GM21381 (cell line): ENCODE data around the gene OCIAD1.
"Not testable (repeated sequence)": the region's sequence is repeated elsewhere in the genome, so short reads cannot be mapped to it uniquely, and the experiment has no call there.

Experiments used
- ATAC-seq: cut with Tn5 transposase; IDR thresholded peaks from one replicate; pipeline ENCODE4 v1.9.1; 2021; ENCODE audit warnings: mild to moderate bottlenecking, moderate library complexity; ENCODE audit not compliant: unreplicated experiment

The OCIAD1 gene

DNA sequence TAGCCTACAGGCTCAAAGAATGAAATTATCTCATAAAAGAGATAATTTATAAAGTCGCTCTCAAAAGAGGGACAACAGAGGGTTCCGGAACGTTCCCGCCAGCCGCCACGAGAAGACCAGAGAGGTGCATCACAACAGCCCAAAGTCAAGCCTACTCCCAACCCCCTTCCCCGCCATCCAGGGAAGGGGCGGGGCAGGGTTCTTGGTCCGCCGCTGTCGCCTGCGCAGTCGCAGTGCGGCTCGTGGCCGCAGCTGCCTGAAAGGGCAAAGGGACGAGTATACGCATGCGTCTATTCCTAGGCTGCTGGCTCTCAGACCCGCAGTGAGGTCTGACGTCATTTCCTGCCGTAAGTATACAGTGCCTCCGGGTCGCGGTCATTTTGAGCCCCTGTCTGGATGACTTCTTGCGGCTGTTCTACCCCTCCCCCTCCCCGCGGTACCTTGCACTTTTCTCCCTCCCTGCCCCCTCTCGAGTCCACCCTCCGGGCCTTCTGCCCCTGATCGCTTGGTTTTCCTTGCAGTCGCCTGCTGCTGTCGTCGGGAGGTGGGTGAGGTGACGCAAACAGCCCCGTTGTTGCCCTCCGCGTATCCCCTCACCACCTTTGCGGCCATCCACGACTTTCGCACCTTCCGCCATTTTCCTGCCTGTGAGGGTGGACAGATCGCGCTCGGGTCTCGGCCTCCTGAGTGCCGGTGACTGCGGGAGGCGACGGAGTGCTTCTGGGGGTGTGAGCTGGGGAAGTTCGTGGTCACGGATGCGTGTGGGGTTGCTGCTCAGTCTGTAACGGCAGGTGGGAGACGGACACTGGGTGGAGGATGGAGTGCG is at the start of gene OCIAD1:
OCIAD1 (plus strand) TSS at position 383 of the 826 bp plus-strand sequence. CDS start 1,537 bp downstream, outside the sequence.
- ATAC-seq, result peak; percentile 99

DNA sequence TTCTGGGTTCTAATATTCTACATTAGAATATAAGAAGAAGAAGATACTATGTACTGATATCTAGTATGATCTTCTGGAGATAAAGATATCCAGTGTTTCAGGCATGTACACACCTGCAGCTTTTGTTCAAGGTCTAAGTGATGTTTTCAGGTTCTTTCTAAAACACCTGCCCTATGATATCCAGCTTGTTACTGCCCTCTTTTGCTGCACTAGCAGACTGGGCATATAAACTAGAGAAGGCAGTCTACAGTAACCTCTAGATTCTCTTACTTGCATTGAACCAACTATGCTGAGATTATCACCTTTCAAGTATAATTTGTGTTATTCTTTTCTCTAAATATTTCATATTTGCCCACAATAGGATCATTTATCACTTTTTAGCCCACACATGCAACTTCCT is 48.9 kb upstream of the OCIAD1 start:
- no peak for ATAC-seq

DNA sequence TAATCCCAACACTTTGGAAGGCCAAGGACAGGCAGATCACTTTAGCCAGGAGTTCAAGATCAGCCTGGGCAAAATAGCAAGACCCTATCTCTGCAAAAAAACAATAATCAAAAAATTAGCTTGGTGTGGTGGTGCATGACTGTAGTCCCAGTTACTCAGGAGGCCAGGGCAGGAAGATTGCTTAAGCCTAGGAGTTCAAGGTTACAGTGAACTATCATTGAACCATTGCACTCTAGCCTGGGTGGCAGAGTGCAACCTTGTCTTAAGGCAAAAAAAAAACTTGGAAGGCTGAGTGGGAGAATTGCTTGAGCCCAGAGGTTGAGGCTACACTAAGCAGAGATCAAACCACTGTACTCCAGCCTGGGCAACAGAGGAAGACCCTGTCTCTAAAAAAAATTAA is 45.6 kb upstream of the OCIAD1 start:
- no peak for ATAC-seq

DNA sequence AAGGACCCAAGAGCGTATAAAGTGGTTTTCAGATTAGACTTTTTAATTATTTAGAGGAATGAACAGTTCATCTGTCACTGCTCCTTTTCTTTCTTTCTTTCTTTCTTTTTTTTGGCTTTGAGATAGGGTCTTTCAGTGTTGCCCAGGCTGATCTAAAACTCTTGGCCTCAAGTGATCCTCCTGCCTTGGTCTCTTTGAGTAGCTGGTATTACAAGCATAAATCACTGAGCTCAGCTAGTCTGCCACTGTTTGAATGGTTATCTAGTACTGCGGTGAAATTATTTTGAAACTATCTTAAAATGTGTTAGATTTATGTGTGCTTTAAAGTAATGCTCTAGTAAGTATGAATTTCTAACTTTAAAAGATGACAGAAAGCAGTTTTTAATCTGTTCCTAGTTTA is 44.3 kb upstream of the OCIAD1 start:
- ATAC-seq, result no peak

DNA sequence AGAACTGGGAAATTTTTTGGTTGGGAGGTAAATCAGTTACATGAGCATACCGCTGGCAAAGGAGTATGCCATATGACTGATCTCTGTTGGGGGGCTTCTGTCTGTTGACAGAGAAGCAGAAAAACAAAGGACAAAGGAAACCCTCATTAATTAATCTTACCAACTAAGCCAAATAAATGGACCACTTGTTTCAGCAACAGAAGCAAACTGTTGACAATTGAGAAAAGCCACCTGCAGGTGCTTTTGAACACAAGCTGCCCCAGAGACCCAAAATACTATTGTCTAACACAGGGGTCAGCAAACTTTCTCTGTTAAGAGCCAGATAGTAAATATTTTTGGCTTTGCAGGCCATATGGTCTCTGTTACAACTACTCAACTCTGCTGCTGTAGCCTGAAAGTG is 43.8 kb upstream of the OCIAD1 start:
- ATAC-seq, result no peak

GRCh38 chr4:48790561-48790960 is 40.3 kb upstream of the OCIAD1 start:
- no peak for ATAC-seq

GRCh38 chr4:48791313-48791712 is 39.6 kb upstream of the OCIAD1 start:
- ATAC-seq, result no peak

DNA sequence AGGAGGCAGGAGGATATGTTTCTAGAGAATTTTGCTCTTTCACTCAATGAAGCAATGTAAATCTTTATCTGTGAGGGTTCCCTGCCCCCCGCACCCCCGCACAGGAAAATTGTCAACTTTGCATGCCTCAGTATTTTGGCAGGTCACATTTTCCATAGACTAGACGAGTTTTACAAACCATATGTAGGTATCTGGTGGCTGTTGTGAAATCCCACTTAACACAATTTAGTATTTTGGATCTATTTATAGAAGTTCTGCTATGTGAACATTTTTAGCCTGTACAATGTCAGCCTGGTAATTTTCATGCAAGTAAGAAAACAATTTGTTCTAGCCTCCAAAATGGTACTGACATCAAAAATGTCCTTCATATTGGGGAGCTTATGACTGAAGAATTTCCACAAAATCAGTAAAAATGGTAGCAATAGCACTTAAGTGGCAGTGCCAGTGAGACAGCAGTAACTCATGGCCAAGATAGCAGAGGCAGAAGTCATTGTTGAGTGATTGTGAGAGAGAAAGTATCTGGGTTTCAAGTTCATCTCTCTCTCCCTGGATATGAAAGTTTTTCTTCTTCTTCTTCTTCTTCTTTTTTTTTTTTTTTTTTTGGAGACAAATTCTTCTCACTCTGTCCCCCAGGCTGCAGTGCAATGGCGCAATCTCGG is 38.4 kb upstream of the OCIAD1 start:
- ATAC-seq, result no peak

DNA sequence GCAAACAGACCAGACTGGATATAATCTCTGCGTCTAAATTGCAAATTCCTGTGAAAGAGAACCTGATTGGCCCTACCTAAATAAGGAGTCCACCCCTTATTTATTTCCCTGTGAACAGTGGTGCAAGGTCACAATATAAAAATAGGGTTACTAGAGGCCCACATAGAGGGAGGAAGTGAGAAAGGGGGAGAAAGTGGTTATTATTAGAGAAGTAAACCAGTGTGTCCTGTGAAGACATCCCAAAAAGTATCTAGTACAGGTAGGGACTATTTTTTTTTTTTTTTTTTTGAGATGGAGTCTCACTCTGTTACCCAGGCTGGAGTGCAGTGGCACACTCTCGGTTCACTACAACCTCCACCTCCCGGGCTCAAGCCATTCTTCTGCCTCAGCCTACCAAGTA is 35.8 kb upstream of the OCIAD1 start:
- ATAC-seq, result no peak

GRCh38 chr4:48796191-48796926 is 34.5 kb upstream of the OCIAD1 start:
- no peak for ATAC-seq

DNA sequence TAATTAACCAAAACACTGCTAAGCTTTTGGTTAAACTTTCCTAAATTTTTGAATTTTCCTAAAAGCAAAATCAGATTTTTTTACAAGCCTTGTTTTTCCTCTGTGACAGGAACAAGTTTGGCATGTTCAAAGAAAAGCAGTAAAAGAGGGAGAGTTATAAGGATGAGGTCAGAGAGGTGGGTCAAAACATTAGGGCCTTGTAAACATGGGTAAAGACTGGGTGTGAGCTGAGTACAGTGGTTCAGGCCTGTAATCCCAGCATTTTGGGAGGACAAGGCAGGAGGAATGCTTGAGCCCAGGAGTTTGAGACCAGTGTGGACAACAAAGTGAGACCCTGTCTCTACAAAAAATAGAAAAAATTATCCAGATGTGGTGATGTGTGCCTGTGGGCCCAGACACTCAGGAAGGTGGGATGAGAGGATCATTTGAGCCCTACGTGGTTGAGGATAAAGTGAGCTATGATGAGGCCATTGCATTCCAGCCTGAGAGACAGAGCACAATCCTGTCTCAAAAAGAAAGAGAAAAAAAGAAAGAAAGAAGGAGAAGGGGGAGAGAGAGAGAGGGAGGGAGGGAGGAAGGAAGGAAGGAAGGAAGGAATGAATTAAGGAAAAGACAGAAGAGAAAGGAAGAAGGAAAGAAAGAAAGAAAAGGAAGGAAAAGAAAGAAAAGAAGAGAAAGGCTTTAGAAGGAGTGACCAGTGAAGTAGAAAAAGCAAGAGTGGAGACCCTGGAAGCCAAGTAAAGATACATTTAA is 33.8 kb upstream of the OCIAD1 start:
- ATAC-seq, result no peak

DNA sequence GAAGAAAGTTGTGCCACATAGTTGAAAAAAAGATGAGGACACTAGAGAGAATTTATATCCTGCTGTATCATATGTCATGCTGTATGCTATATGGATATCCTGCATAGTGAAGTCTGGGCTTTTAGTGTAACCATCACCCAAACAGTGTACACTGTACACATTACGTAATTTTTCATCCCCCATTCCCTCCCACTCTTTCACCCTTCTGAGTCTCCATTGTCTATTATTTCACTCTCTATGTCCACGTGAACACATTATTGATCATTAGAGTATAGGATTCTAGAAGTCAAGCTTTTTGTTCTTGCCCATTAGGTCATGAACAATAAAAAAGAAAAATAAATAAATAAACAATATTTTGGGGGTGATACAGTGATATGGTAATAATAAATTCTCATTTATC is 32.8 kb upstream of the OCIAD1 start:
- no peak for ATAC-seq

DNA sequence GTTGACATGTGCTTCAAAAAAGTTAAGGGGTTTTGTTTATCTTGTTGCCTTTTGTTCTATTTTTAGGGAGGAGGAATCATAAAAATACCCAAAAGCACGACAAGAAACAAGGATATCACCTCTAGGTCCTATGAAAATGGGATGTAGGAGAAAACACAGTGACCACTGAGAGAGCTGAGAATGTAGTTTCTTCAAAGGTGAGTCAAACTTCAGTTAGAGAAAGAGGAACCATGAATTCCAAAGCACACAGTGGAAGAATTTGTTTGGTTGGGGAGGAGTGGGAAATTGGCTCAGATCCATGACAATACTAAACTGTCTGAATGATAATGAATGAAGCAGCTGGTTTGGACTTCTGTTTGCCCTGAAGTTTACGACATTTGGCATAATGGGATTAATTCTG is 31.7 kb upstream of the OCIAD1 start:
- no peak for ATAC-seq

GRCh38 chr4:48800155-48800554 is 30.7 kb upstream of the OCIAD1 start:
- ATAC-seq, result not testable (repeated sequence)

GRCh38 chr4:48801016-48801715 is 29.7 kb upstream of the OCIAD1 start:
- no peak for ATAC-seq

GRCh38 chr4:48804584-48805301 is 26.1 kb upstream of the OCIAD1 start:
- no peak for ATAC-seq

DNA sequence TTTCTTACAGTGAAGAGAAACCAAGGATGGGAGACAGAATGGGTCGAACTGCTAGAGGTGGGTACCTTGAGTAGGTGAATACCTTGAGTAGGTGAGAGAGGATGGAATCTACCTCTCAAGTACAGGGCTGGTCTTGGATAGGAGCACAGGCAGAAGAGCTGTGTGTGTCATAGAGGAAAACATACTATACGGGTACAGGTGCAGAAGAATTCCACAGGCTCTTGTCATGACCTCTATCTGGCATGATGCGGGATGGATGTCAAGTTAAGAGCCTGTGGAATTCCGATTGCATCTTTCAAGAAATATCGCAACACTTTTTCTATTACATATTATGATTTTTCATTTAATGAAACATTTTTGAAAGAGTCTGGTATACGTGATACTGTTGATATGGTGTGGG is 18.0 kb upstream of the OCIAD1 start:
- no peak for ATAC-seq

- ATAC-seq, result peak; percentile 41
Measured at GRCh38 chr4:48813964-48814363, 16.9 kb upstream of the OCIAD1 start.

DNA sequence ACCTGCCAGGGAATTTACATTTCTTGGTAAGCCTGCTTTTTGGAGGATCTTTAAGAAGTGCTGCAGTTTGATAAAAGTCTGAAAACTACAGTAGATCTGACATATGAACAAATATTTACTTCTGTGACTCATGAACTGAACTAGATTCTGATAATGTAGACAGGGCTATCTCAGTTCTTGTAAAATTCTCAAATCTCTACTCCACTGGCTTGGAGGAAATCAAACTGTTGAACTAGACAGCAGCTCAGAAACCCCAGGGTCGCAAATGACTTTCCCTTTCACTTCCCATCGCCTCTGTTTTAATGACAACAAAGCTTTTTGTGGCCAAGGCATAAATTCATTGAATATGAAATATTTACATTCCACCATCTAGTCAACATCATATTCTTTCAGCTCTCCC is 15.4 kb upstream of the OCIAD1 start:
- ATAC-seq, result no peak

DNA sequence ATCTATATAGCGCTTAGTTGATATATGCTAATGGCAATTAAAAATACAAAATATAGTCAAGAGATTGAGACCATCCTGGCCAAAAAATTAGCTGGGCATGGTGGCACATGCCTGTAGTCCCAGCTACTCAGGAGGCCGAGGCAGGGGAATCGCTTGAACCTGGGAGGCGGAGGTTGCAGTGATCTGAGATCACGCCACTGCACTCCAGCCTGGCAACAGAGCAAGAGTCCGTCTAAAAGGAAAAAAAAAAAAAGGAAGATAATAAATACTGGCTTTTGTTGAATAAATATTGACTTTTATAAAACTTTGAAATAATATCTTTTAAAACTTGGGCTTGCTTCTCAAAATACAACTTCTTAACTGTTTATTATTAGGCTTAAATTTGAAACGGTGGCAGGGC is 14.6 kb upstream of the OCIAD1 start:
- not testable (repeated sequence) for ATAC-seq
